ENCODE results near the gene CPED1.

CPED1 gene

GRCh38 chr7:121329191-121330052 is 340.9 kb downstream of the CPED1 start:
- no peaks in the 10 kb centered on the region for H3K9me3 Mint-ChIP-seq
- peaks cover 33% of the 10 kb centered on the region for H3K4me1 Mint-ChIP-seq
- H3K4me3 Mint-ChIP-seq, result peak overlapping the region; percentile 97
- DNase-seq (ENCODE audit: low spot score in 2 of 2) (peak; percentile 23 to 52), ATAC-seq (ENCODE audit: low read depth) (peak; percentile 62)
- peak overlapping the region; percentile 85 for H3K27ac Mint-ChIP-seq
- H3K27me3 Mint-ChIP-seq, result peaks cover 2% of the 10 kb centered on the region
- peaks cover 20% of the 10 kb centered on the region for H3K36me3 Mint-ChIP-seq

DNA sequence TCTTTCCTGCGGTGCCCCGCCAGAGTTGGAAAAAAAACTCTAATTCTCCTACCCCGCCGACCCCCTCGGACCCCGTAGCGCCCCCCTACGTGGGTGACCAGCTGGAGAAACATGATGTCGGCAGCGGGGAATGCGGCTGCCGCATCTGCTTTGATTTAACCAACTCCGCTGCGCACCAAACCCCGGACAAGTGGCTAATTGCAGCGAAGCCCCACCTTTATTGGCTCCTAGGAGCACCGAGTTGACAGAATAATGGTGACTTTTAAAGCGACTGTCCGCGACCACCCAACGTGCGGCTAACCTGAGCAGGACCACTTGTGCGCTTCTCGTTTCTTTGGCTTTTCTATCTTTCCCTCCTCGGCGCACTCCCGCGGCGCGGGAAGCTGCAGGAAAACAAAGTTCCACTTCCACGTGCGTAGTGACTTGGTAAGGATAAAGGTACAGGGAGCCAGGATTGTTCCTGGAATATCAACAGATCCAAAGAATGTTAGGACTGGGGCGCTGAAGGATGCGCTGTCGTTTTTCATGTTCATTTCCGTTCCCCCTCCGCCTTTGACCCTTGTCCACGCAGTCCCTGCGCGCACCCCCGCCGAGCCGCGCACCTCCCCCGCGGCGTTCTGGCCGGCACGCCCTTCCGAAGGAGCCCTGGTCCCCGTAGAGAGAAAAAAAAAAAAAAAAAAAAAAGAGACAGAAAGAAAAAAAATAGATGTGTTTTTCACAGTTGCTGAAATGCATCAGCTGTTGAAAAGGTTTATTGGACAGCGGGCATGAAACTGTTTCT is 341.7 kb downstream of the CPED1 start:
- Mint-ChIP-seq H3K9me3 (no peaks in the 10 kb centered on the region), H3K27me3 (peaks cover 2% of the 10 kb centered on the region), H3K36me3 (peaks cover 19% of the 10 kb centered on the region), H3K4me1 (peaks cover 31% of the 10 kb centered on the region), H3K4me3 (peak overlapping the region; percentile 97), H3K27ac (peak overlapping the region; percentile 85)
- DNase-seq (ENCODE audit: low spot score in 2 of 2), result peak in 1 of 2 donors; percentile 18
- ATAC-seq (ENCODE audit: low read depth), result peak; percentile 56

DNA sequence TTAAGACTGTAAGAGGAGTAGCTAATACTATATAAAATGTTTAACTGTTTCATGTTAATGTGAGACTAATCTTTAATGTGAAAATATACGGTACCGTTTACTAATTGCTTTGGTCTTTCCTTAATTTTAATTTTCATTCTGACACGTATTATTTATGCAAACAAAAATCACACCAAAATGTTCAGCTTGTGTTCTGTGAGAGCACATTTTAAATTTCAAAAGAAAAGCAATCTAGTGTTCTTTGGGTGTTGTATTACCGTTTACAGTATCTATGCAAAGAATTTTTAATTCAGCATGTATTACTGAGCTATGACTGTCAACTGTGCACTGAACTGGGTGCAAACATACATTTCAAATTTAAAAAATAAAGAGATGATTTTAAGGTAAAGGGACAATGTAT is 342.5 kb downstream of the CPED1 start:
- DNase-seq (ENCODE audit: low spot score in 2 of 2) (no peak), ATAC-seq (ENCODE audit: low read depth) (no peak)
- peaks cover 33% of the 10 kb centered on the region for H3K4me1 Mint-ChIP-seq
- H3K27ac Mint-ChIP-seq, result no peak overlapping the region
- H3K27me3 Mint-ChIP-seq, result peaks cover 2% of the 10 kb centered on the region
- H3K36me3 Mint-ChIP-seq, result peaks cover 18% of the 10 kb centered on the region
- peak overlapping the region; percentile 17 for H3K4me3 Mint-ChIP-seq
- H3K9me3 Mint-ChIP-seq, result no peaks in the 10 kb centered on the region

DNA sequence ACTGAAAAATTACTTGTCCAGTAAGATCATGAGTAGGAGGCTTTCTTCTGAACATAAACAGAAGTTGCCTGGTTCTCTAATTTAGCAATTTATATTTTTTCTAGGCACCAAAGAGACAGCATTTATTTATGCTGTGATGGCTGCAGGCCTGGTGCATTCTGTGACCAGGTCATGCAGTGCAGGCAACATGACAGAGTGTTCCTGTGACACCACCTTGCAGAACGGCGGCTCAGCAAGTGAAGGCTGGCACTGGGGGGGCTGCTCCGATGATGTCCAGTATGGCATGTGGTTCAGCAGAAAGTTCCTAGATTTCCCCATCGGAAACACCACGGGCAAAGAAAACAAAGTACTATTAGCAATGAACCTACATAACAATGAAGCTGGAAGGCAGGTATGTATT is 343.1 kb downstream of the CPED1 start:
- H3K27me3 Mint-ChIP-seq, result peaks cover 2% of the 10 kb centered on the region
- H3K27ac Mint-ChIP-seq, result peak overlapping the region; percentile 57
- ATAC-seq (ENCODE audit: low read depth) (no peak), DNase-seq (ENCODE audit: low spot score in 2 of 2) (no peak)
- no peaks in the 10 kb centered on the region for H3K9me3 Mint-ChIP-seq
- H3K4me1 Mint-ChIP-seq, result peaks cover 34% of the 10 kb centered on the region
- H3K36me3 Mint-ChIP-seq, result peaks cover 14% of the 10 kb centered on the region
- peak overlapping the region; percentile 63 for H3K4me3 Mint-ChIP-seq

- ATAC-seq (ENCODE audit: low read depth) (no peak), DNase-seq (ENCODE audit: low spot score in 2 of 2) (no peak)
- peaks cover 9% of the 10 kb centered on the region for H3K36me3 Mint-ChIP-seq
- H3K4me1 Mint-ChIP-seq, result peaks cover 18% of the 10 kb centered on the region
- H3K27ac Mint-ChIP-seq, result no peak overlapping the region
- H3K27me3 Mint-ChIP-seq, result no peaks in the 10 kb centered on the region
- no peak overlapping the region for H3K4me3 Mint-ChIP-seq
- no peaks in the 10 kb centered on the region for H3K9me3 Mint-ChIP-seq
These were observed 345.9 kb downstream of the CPED1 start for GRCh38 chr7:121334376-121334775.

GRCh38 chr7:121334875-121335648 is 346.6 kb downstream of the CPED1 start:
- Mint-ChIP-seq H3K4me1 (peaks cover 20% of the 10 kb centered on the region), H3K4me3 (no peak overlapping the region), H3K36me3 (peaks cover 11% of the 10 kb centered on the region), H3K27me3 (no peaks in the 10 kb centered on the region), H3K9me3 (no peaks in the 10 kb centered on the region), H3K27ac (peak overlapping the region; percentile 53)
- ATAC-seq (ENCODE audit: low read depth) (no peak), DNase-seq (ENCODE audit: low spot score in 2 of 2) (no peak)

- H3K27me3 Mint-ChIP-seq, result no peaks in the 10 kb centered on the region
- no peak for ATAC-seq (ENCODE audit: low read depth)
These were observed 348.1 kb downstream of the CPED1 start for GRCh38 chr7:121336579-121336978.

GRCh38 chr7:121337398-121337797 is 348.9 kb downstream of the CPED1 start:
- peaks cover 18% of the 10 kb centered on the region for H3K36me3 Mint-ChIP-seq
- ATAC-seq (ENCODE audit: low read depth) (peak; percentile 71), DNase-seq (ENCODE audit: low spot score in 2 of 2) (no peak)
- H3K4me3 Mint-ChIP-seq, result no peak overlapping the region
- H3K4me1 Mint-ChIP-seq, result peaks cover 20% of the 10 kb centered on the region
- no peaks in the 10 kb centered on the region for H3K9me3 Mint-ChIP-seq
- H3K27me3 Mint-ChIP-seq, result no peaks in the 10 kb centered on the region
- H3K27ac Mint-ChIP-seq, result peak overlapping the region; percentile 81

More at GRCh38 chr7:121336579-121336978, 348.1 kb downstream of the CPED1 start:
- Mint-ChIP-seq H3K36me3 (peaks cover 11% of the 10 kb centered on the region), H3K4me3 (no peak overlapping the region), H3K9me3 (no peaks in the 10 kb centered on the region), H3K4me1 (peaks cover 15% of the 10 kb centered on the region), H3K27ac (peak overlapping the region; percentile 20)
- DNase-seq (ENCODE audit: low spot score in 2 of 2), result no peak

DNA sequence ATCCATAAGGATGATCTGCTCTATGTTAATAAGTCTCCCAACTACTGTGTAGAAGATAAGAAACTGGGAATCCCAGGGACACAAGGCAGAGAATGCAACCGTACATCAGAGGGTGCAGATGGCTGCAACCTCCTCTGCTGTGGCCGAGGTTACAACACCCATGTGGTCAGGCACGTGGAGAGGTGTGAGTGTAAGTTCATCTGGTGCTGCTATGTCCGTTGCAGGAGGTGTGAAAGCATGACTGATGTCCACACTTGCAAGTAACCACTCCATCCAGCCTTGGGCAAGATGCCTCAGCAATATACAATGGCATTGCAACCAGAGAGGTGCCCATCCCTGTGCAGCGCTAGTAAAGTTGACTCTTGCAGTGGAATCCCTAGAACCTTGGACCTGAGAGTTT is 350.6 kb downstream of the CPED1 start:
- H3K4me3 Mint-ChIP-seq, result no peak overlapping the region
- peaks cover 23% of the 10 kb centered on the region for H3K4me1 Mint-ChIP-seq
- DNase-seq (ENCODE audit: low spot score in 2 of 2) (no peak), ATAC-seq (ENCODE audit: low read depth) (no peak)
- peaks cover 22% of the 10 kb centered on the region for H3K36me3 Mint-ChIP-seq
- no peaks in the 10 kb centered on the region for H3K27me3 Mint-ChIP-seq
- no peaks in the 10 kb centered on the region for H3K9me3 Mint-ChIP-seq
- H3K27ac Mint-ChIP-seq, result peak overlapping the region; percentile 81

GRCh38 chr7:121341933-121342332 is 353.4 kb downstream of the CPED1 start:
- ATAC-seq (ENCODE audit: low read depth), result no peak
- H3K4me1 Mint-ChIP-seq, result peaks cover 18% of the 10 kb centered on the region
- no peaks in the 10 kb centered on the region for H3K27me3 Mint-ChIP-seq
- DNase-seq (ENCODE audit: low spot score in 2 of 2), result no peak
- H3K36me3 Mint-ChIP-seq, result peaks cover 28% of the 10 kb centered on the region
- no peak overlapping the region for H3K4me3 Mint-ChIP-seq
- H3K27ac Mint-ChIP-seq, result peak overlapping the region; percentile 84
- H3K9me3 Mint-ChIP-seq, result no peaks in the 10 kb centered on the region

DNA sequence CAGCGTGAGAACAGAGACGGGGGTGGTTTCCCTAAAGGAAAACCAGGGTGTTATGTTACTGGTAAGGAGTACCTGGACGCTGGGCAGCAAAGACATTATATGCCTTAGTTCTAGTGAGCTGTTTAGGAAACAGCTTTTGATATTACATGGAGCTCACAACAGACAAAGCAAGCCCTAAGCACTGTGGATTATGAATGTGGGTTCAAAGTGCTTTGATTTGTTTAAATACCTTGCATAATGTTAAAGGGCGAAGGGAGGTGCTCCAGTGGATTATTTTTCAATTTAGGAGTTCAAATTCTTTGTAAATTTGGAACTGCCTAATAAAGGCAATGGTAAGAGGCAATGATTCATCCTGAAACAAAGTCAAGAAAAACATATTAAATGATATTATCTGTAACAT is 354.1 kb downstream of the CPED1 start:
- Mint-ChIP-seq H3K36me3 (peaks cover 34% of the 10 kb centered on the region), H3K4me1 (peaks cover 18% of the 10 kb centered on the region), H3K27me3 (no peaks in the 10 kb centered on the region), H3K27ac (peak overlapping the region; percentile 84), H3K4me3 (no peak overlapping the region), H3K9me3 (no peaks in the 10 kb centered on the region)
- no peak for DNase-seq (ENCODE audit: low spot score in 2 of 2)
- no peak for ATAC-seq (ENCODE audit: low read depth)

DNA sequence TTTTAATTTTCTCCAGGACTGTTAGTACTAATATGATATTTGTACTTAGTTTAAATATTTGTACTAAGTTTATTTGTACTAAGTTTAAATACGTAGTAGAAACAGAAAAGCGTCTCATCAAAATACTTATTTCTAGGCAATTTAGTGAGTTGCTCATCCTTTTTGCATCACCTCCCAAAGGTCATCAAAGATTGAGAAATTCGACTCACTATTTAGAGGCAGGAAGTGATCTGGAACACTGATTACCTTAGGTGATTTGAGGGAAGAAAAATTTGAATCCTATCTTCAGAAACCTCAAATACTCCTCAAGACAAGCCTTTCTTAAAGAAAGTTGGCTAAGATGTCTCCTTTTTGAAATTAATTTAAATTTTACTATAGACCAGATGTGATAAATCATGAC is 354.8 kb downstream of the CPED1 start:
- no peak for DNase-seq (ENCODE audit: low spot score in 2 of 2)
- Mint-ChIP-seq H3K9me3 (no peaks in the 10 kb centered on the region), H3K36me3 (peaks cover 32% of the 10 kb centered on the region), H3K4me3 (no peak overlapping the region), H3K4me1 (peaks cover 18% of the 10 kb centered on the region), H3K27ac (no peak overlapping the region), H3K27me3 (no peaks in the 10 kb centered on the region)
- no peak for ATAC-seq (ENCODE audit: low read depth)

DNA sequence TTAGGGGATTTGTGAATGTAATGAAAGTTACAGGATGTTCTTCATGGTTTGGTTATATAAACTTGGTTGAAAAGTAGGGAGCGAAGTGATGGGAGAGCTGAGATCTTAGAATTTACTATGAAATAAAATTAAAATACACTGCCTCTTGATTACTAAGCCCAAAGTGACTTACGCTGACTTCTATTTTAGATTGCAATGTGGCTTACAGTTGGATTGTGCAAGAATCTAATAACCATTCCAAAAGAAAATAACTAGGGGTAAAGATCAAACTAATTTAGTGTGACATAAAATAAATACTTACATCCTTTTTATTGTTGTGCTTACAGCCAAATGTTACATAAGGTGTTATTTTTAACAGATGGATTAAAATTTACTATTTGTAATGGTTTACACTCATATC is 355.6 kb downstream of the CPED1 start:
- H3K27ac Mint-ChIP-seq, result peak overlapping the region; percentile 62
- peaks cover 29% of the 10 kb centered on the region for H3K36me3 Mint-ChIP-seq
- ATAC-seq (ENCODE audit: low read depth) (no peak), DNase-seq (ENCODE audit: low spot score in 2 of 2) (no peak)
- H3K4me1 Mint-ChIP-seq, result peaks cover 14% of the 10 kb centered on the region
- H3K9me3 Mint-ChIP-seq, result no peaks in the 10 kb centered on the region
- H3K27me3 Mint-ChIP-seq, result no peaks in the 10 kb centered on the region
- no peak overlapping the region for H3K4me3 Mint-ChIP-seq

GRCh38 chr7:121344497-121344896 is 356.0 kb downstream of the CPED1 start:
- ATAC-seq (ENCODE audit: low read depth), result no peak
- DNase-seq (ENCODE audit: low spot score in 2 of 2), result no peak
- no peak overlapping the region for H3K4me3 Mint-ChIP-seq
- no peaks in the 10 kb centered on the region for H3K27me3 Mint-ChIP-seq
- H3K27ac Mint-ChIP-seq, result peak overlapping the region; percentile 62
- H3K9me3 Mint-ChIP-seq, result no peaks in the 10 kb centered on the region
- H3K36me3 Mint-ChIP-seq, result peaks cover 29% of the 10 kb centered on the region
- H3K4me1 Mint-ChIP-seq, result peaks cover 14% of the 10 kb centered on the region
